CD4-positive, alpha-beta T cell treated with Interleukin-21 for 1 hour (primary cell): ENCODE data around the gene XKR7.
A peak's percentile ranks its signal among the peaks of the same experiment; 100 is the strongest.
"Not testable (repeated sequence)": the region's sequence is repeated elsewhere in the genome, so short reads cannot be mapped to it uniquely, and the experiment has no call there.

ENCODE experiments used
- DNase-seq: peaks from one replicate; pipeline ENCODE4 v3.0.0-alpha.2; 2020

XKR7 gene

DNA sequence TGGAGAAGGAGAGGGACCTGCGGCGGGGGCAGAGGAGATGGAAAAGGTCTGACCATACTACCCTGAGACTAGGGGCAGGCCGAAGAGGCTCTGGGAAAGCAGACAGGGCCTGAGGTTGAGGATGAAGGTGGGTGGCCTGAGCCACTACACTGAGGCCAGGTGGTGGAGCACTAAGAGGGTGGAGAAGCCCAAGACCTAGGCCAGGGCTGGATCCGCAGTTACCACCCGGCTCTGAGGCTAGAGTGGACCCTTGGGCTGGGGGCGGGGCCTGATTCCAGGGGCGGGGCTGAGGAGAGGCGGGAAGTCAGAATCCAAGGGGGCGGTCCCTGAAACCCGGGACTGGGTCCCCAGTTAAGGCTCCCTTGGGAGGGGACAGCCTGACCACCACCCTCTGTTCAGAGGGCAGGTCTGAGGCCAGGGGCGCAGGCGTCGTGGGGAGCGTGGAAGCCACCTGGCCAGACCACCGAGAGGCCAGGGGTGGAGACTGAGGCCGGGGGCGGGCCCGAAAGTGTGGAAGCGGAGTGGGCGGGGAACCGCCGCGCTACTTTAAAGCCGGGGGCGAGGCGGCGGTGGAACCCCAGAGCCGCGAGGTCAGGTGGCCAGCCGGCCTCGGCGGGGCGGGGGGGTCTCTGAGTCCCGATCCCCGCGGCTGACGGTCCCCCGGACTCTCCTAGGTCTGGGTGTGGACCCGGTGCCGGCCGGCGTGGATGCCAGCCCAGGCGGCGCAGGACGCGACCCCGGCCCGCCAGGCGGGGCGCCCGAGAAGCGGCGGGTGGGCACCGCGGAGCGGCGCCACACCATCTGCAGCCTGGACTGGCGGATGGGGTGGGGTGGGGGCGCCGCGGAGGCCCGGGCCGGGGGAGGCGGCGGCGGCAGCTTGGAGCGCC lies 50.6 kb downstream of the XKR7 start:
- peak; percentile 46 for DNase-seq

DNA sequence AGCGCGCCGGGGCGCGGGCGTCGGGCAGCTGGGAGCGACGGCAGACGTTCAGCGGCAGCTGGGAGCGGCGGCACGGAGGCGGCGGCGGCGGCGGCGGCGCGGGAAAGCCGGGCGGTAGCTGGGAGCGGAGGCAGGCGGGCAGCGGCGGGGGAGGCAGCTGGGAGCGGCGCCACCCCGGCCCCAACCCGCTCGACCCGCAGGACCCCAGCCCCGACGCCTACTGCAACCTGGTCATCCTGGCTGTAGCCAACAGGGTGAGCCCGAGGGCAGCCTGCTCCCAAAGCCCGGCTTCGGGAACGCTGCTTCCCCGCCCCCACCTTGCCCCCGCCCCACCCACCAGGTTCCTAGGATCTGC lies 51.2 kb downstream of the XKR7 start:
- no peak for DNase-seq

DNA sequence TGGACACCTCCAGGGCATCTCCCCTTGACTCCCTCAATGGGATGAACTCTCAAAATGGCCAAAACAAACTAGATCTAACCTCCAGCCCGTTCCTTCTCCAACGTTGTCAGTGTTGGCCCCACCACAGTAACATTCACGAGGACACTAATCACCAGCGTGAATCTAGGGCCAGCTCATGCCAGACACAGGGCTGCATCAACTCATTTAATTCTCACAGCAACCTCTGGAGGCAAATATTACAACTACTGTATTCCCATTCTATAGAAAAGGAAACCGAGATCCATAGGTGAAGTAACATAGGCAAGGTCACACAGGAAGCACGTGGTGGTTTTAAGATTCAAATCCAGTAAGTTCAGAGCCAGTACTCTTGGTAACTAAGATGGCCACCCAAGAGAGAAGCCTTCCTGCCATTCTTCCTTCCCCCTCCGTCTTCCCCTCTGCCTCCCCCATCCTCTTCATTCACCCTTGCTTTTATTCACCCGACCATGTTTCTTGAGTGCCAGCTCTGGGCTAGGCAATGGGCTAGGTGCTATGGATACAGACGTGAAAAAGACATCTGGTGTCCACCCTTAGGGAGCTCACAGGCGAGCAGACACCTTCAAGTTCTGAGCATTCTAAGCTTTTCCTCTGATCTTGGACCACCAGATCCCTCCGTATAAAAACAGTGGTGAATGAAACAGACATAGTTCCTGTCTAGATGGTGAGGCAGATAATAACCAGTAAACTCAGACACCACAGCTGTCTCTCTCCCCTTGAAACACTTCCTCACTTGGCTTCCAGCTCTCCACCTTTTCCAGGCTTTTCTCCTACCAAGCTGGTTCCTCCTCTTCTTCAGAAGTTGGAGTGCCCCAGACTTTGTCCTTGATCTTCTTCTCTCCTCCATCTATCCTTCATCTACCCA lies 51.9 kb downstream of the XKR7 start:
- DNase-seq = no peak

DNA sequence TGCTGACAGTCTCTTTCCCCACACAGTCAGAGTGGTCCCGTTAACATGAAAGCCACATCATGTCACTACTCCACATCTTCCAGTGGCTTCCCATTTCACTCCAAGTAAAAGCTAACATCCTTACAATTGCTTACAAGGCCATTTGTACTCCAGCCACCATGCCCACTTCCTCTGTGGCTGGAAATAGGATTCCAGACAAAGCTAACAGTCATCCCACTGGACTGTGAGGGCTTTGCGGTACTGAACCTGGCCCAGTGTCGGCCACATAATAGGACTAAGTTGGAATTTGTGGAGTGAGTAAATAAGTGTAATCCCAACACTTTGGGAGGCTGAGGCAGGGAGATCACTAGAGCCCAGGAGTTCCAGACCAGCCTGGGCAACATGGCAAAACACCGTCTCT lies 53.1 kb downstream of the XKR7 start:
- no peak for DNase-seq

DNA sequence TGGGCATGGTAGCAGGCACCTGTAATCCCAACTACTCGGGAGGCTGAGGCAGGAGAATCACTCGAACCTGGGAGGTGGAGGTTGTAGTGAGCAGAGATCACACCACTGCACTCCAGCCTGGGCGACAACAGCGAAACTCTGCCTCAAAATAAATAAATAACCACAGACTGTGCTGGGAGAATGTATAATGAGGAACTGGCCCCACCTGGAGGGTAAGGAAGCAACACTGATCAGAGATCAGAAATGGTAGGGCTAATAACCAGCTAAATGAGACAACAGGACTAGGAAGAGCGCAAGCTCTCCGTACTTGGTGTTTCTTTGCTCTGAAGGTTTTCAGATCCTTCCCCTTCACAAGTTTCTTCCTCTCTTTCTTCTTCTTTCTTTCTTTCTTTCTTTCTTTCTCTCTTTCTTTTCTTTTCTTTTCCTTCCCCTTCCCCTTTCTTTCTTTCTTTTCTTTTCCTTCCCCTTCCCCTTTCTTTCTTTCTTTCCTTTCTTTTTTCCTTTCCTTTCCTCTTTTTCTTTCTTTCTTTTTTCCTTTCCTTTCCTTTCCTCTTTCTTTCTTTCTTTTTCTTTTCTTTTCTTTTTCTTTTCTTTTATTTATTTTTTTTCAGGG lies 56.8 kb downstream of the XKR7 start:
- no peak for DNase-seq

DNA sequence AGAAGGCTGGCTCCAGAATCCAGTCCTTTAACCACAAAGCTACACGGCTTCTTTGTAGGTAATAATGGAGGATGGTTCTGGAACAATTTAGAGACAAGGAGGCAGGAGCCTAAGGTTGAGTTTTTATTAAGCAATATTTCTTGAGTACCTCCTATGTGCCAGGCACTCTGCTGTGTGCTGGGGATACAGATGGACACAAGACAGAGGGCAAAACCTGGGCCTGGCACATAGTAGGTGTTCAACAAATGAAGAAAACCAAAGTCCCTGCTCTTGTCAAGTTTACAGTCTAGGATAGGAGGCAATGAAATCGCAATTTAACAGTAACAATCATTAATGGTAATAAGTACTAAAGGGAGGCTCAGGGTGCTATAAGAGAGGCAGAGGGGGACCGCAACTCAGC lies 59.7 kb downstream of the XKR7 start:
- DNase-seq = no peak

DNA sequence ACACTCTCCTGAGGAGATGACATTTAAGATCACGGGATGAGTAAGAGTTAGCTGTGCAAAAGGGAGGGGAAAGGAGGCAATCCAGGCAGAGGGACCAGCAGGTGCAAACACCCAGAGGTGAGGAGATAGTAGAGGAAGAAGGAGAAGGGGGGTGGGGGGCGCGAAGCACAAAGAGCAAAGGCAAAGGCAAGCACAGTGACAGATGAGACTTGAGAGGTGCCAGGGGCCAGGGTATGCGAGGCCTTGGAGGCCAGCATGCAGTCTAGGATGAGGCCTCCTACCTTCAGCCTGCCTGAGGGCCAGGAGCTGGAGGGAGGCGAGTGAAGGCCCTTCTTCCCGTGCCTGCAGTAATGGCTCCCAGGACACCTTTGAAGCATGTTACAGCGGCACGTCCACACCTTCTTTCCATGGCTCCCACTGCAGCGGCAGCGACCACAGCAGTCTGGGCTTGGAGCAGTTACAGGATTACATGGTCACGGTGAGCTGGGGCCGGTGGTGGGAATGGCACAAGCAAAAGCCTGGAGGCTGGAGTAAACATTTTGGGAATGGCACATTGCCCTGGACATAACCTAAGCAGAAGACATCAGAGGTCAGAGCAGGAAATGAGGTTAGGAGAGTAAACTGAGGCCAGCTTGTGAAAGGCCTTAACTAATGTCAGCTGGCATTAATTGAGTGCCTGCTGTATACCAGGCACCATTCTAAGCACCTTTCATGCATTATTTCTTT lies 60.9 kb downstream of the XKR7 start:
- DNase-seq = no peak

DNA sequence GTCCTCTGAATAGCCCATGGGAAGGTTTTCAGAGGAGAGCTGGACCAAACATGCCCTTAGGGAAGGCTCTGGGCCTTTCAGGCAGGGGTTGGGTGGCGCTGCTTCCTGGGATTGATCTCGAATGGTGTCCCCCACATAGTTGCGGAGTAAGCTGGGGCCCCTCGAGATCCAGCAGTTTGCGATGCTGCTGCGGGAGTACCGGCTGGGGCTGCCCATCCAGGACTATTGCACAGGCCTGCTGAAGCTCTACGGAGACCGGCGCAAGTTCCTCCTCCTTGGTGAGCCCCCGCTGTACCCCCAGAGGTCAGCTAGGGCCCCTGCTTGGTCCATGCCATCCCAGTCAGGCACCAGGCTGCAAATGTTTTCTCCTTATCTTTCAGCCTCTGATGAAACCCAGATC lies 61.6 kb downstream of the XKR7 start:
- DNase-seq = no peak

DNA sequence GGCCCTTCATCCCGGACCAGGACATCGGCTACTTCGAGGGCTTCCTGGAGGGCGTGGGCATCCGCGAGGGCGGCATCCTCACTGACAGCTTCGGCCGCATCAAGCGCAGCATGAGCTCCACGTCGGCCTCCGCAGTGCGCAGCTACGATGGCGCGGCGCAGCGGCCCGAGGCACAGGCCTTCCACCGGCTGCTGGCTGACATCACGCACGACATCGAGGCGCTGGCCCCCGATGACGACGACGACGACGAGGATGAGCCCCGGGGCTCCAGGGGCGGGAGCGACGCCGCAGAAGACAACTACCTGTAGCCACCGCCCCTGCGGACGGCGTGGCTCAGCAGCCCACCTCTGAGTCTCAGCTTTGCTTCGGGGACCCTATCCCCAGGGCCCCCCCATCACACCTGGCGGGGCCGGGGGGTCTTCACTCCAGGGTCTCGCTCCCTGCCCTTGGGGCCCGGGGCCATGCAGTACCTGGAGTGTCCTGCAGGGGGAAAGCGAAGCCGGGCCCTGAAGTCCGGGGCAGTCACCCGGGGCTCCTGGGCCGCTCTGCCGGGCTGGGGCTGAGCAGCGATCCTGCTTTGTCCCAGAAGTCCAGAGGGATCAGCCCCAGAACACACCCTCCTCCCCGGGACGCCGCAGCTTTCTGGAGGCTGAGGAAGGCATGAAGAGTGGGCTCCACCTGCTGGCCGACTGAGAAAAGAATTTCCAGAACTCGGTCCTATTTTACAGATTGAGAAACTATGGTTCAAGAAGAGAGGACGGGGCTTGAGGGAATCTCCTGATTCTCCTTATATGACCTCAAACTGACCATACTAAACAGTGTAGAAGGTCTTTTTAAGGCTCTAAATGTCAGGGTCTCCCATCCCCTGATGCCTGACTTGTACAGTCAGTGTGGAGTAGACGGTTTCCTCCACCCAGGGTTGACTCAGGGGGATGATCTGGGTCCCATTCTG lies 63.3 kb downstream of the XKR7 start:
- DNase-seq = peak; percentile 52

DNA sequence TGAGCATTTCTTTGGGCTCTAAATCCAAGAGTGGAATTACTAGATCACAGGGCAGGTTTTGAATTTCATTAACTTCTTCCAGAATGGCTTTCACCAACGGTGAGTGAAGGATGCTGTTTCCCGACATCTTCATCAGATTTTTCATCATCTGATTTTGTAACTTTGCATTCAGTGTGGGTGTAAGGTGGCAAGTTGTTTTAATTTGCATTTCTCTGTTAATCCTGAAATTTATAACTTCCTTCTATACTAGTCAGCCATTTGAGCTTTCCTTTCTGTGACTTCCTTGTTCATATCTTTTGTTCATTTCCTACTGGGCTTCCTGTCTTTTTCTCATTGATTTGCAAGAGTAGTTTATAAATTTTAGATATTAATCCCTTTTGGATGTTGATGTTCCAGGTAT lies 65.4 kb downstream of the XKR7 start:
- no peak for DNase-seq

DNA sequence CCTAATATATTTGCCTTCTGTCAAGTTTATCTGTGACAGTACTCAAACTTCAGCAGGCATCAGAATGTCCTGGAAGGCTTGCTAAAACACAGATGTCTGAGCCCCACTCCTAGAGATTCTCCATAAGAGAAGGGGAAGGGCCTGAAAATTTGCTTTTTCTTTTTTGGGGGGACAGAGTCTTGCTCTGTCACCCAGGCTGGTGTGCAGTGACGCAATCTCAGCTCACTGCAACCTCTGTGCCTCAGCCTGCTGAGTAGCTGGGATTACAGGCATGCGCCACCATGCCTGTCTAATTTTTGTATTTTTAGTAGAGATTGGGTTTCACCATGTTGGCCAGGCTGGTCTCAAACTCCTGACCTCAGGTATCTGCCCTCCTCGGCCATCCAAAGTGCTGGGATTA lies 65.8 kb downstream of the XKR7 start:
- DNase-seq = not testable (repeated sequence)

DNA sequence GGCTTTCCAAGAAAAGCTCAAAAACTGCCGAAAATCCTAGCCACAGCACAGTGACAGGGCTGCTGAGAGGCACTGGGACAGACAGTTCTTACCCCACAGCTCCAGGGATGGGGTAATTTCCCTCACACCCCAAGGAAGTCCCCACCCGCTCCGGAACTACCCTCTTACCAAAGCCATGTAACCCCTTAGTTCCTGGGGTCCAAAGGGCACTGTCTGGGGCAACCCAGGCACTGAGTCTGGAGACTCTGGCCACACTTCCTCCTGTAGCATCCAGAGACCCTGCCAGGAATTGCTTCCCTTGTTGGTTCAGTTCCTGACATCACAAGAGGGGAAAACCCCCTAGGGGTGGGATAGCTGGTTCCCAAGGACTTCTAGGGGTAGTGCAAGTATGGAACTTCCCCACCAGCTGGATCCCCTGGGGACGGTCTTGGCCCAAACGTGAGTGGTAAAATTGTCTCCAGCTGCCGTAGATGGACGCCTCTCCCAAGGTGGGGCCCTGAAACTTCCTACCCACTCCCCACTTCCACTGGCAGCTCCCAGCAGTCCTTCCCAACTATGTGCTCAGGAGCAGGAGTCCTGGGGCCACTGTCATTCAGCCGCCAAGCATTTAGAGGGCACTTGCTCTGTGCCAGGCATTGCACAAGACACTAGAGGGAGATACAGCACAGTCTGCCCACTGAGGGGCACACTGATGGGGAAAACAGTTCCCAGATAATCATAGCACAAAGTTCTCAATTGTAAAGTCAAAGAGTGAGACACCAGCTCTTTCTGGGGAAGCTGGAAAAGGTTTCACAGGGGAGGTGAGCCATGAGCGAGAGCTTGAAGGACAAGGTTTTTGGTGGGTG lies 66.9 kb downstream of the XKR7 start:
- peak; percentile 9 for DNase-seq

DNA sequence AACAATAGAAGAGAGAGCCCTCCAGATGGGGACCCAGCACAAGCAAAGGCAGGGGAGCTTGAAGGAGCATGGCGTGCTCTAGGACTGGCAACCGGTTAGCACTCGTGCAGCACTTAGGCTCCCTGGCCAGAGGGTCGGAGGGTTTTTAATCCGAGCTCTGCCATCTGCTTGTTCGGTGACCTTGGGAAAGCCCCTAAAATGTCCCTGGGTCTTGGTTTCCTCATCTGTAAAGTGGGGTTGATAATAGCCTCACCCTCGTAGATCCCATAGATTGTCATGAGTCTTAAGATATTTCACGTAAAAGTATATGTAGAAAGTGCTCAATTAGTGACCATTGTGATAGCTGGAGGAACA lies 67.5 kb downstream of the XKR7 start:
- DNase-seq = no peak

DNA sequence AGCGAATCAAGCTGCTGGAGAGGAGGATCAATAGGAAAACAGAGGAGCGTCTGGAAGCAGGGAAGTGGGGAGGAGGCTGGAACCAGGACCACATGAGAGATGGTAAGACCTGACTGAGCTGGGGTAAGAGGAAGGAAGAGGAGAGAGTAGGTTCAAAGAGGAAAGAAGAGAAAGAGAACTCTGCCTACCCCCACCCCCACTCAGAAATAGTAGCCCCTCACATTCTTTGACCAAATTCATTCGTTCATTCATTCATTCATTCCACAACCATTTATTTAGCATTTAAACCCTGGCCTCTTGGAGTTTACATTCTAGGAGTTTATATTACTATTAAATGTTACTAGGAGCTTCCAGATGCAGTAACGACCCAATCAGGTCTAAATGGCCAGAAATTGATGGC lies 68.3 kb downstream of the XKR7 start:
- DNase-seq = no peak

DNA sequence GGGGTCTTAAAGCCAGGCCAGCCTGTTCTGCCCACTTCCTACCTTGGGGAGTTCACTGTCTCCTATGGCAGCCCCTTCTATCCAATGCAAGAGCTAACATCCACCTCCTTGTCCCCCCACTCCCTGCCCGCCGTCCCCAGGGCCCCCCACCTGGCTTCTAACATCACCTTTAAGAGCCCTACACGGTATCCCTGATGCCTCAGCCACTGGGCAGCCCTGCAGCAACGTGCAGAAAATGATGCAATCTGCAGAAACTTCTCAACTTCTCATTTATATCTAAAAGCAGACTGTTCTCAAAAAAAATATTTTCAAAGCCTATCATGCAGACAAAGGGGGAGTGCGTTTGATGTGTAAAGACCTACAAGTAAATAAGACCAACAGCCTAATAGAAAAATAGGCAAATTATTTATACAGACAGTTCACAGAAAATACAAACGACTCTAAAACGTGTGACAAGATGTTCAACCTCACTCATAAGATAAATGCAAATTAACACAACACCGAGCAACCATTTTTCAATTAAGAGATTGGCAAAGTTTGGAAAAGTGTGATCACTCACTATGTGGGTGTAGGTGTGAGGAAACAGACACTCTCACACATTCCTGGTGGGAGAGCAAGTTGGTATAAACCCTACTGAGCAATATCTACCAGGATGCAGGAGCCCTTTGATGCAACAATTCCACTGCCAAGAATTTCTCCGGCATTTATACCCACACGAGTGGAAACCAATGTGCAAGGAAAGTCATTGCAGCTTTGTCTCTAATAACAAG lies 69.0 kb downstream of the XKR7 start:
- no peak for DNase-seq

DNA sequence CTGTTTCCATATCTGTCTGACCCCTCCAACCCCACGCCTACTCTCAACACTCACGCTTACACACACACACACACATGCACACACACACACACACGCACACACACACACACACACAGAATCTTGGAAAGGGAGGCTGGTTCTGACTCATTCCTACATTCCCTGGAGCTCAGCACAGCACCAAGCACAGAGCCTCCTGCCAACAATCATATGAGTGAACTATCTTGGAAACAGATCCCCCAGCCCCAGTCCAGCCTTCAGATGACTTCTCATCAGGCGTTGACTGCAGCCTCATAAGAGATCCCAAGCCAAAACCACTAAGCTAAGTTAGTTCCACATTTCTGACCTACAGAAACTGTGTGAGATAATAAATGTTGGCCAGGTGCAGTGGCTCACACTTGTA lies 70.0 kb downstream of the XKR7 start:
- DNase-seq = no peak

DNA sequence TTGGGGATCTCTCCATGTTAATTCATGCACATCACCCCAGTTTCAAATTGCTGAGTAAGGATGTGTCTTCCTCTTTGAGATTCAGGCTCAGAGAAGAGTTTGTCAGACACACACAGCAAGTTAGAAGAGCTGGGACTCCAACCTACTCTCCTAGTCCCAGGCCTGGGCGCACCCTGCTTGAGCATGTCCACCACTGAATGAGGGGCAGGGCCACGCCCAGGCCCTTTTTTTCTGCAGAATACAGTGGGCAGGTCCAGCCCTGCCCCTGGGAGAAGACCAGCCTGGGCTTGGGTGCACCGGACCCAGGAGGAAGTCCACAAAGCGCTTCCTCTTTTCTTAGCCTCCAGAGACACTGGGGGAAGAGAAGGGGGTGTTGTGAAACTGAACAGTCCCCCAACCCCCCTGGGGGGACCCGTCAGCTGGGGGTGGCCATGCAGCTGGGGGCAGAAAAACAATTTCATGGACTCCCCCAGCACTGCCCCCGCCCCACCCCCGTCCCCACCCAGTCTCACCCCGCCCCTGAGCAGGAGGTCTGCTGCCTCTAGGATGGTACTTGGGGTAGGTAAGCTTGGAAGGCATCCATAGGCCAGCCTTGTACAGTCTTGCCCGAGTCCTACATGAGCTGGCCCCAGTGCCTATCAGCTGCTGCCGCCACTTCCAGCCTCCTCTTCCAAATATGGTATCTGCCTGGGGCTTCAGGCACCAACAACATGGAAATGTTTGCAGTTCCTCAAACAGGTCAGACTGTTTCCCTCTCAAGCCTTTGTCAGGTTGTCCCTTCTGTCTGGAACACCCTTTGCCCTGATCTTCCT lies 72.4 kb downstream of the XKR7 start:
- DNase-seq = peak; percentile 13

DNA sequence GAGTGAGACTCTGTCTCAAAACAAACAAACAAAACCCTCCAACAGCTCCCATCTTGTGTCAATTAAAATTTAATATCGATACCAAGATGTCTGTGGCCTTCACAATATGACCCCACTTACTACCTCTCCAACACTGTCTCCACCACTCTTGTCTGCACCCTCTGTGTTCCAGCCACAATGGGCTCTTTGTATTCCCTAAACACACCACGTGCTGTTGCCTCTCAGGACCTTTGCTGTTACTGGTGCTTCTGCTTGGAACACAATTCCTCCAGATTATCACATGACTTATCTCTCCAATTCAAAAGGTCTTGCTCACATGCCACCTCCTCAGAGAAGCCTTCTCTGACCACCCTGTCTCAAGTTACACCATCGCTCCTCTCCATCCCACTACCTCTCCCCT lies 78.0 kb downstream of the XKR7 start:
- no peak for DNase-seq

DNA sequence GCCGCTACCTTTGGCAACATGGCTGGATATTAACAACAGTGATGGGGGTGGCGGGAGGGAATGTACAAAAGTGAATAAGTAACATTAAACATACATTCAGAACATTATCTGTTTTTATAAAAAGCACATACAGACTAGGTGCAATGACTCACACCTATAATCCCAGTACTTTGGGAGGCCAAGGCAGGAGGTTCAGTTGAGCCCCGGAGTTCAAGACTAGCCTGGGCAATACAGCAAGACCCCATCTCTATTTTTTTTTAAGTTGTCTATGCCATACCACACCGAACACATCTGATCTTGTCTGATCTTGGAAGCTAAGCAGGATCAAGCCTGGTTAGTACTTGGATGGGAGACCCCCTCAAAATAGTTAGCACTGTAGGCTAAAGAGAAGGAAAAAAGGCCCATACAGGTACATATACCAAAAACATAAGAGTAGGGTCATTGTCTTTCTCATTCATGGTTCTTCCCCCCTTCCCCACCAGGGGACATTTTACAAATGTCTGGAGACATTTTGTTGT lies 82.4 kb downstream of the XKR7 start:
- DNase-seq = no peak
